Measurements from ENCODE around the gene BEND4.

GRCh38 chr4:42149004-42149403 lies 3.5 kb downstream of the BEND4 start:
- TF ChIP-seq CTCF (IDR thresholded peaks at IDR 0.05; ENCODE audit: low read depth, low read length, poor library complexity, severe bottlenecking) (no peak), EZH2phosphoT487 (IDR thresholded peaks at IDR 0.05; ENCODE audit: borderline replicate concordance, low read length) (no peak)

Data from DOHH2 (cell line).